ENCODE results near the gene CDK12. TPM values are rescaled to one million over a fixed set of nuclear protein-coding genes. Genes with fewer than 3 reads are reported as not detected.

CDK12 gene
- total and polyA plus RNA-seq, 2 donors (not counting 1 experiment from before 2014, with no cell fraction given): 19.4 to 24.9 TPM

- H3K9me3 ChIP-seq (ENCODE audit: control insufficient read depth, insufficient read depth, low read depth, low read length): no peaks in the 10 kb centered on the region
- no peaks in the 10 kb centered on the region for H3K27me3 ChIP-seq (ENCODE audit: control insufficient read depth, insufficient read depth, low read length)
- H3K4me2 ChIP-seq (ENCODE audit: extremely low read depth, insufficient read depth, low read length): no peak overlapping the region
- no peak overlapping the region for H3K27ac ChIP-seq (ENCODE audit: insufficient read depth, low read length)
- peaks cover 7% of the 10 kb centered on the region for H3K36me3 ChIP-seq (ENCODE audit: control insufficient read depth, insufficient read depth, low read length)
- H2AFZ ChIP-seq (ENCODE audit: low read length): no peak overlapping the region
- no peak overlapping the region for H3K9ac ChIP-seq (ENCODE audit: insufficient read depth, low read length)
- no peaks in the 10 kb centered on the region for H3K4me1 ChIP-seq (ENCODE audit: control insufficient read depth, extremely low read depth, insufficient read depth, low read length)
- no peaks in the 10 kb centered on the region for H3K79me2 ChIP-seq (ENCODE audit: control insufficient read depth, insufficient read depth, low read length)
- no peak overlapping the region for H3K4me3 ChIP-seq (replicated peaks in 1 of 4; ENCODE audit: control extremely low read depth in 1 of 4, insufficient read depth in 1 of 4, low read depth in 3 of 4, low read length in 4 of 4)
- TF ChIP-seq, protein P1, sequence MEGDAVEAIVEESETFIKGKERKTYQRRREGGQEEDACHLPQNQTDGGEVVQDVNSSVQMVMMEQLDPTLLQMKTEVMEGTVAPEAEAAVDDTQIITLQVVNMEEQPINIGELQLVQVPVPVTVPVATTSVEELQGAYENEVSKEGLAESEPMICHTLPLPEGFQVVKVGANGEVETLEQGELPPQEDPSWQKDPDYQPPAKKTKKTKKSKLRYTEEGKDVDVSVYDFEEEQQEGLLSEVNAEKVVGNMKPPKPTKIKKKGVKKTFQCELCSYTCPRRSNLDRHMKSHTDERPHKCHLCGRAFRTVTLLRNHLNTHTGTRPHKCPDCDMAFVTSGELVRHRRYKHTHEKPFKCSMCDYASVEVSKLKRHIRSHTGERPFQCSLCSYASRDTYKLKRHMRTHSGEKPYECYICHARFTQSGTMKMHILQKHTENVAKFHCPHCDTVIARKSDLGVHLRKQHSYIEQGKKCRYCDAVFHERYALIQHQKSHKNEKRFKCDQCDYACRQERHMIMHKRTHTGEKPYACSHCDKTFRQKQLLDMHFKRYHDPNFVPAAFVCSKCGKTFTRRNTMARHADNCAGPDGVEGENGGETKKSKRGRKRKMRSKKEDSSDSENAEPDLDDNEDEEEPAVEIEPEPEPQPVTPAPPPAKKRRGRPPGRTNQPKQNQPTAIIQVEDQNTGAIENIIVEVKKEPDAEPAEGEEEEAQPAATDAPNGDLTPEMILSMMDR (conservative IDR thresholded peaks at IDR 0.05 in 1 of 2, IDR thresholded peaks at IDR 0.05 in 1 of 2; ENCODE audit: low read depth in 1 of 2, low read length in 2 of 2): no peak
- TF ChIP-seq EZH2 (IDR thresholded peaks at IDR 0.05; ENCODE audit: low read length, missing control alignments): no peak
- peak; percentile 9 to 69 for DNase-seq (ENCODE audit: low read depth in 2 of 2)
- no peaks in the 10 kb centered on the region for H4K20me1 ChIP-seq (ENCODE audit: control insufficient read depth, extremely low read depth, insufficient read depth, low read length)
These were observed 92.2 kb downstream of the CDK12 start for GRCh38 chr17:39553341-39553945.

GRCh38 chr17:39555368-39555767, 94.1 kb downstream of the CDK12 start:
- Histone ChIP-seq H3K36me3 (ENCODE audit: control insufficient read depth, insufficient read depth, low read length) (peaks cover 4% of the 10 kb centered on the region), H3K27ac (ENCODE audit: insufficient read depth, low read length) (no peak overlapping the region), H3K27me3 (ENCODE audit: control insufficient read depth, insufficient read depth, low read length) (no peaks in the 10 kb centered on the region), H3K79me2 (ENCODE audit: control insufficient read depth, insufficient read depth, low read length) (no peaks in the 10 kb centered on the region), H3K9me3 (ENCODE audit: control insufficient read depth, insufficient read depth, low read depth, low read length) (no peaks in the 10 kb centered on the region), H3K9ac (ENCODE audit: insufficient read depth, low read length) (no peak overlapping the region), H2AFZ (ENCODE audit: low read length) (no peak overlapping the region), H3K4me2 (ENCODE audit: extremely low read depth, insufficient read depth, low read length) (no peak overlapping the region), H3K4me3 (replicated peaks in 1 of 4; ENCODE audit: control extremely low read depth in 1 of 4, insufficient read depth in 1 of 4, low read depth in 3 of 4, low read length in 4 of 4) (no peak overlapping the region), H3K4me1 (ENCODE audit: control insufficient read depth, extremely low read depth, insufficient read depth, low read length) (no peaks in the 10 kb centered on the region), H4K20me1 (ENCODE audit: control insufficient read depth, extremely low read depth, insufficient read depth, low read length) (no peaks in the 10 kb centered on the region)
- TF ChIP-seq, protein P1 (conservative IDR thresholded peaks at IDR 0.05 in 1 of 2, IDR thresholded peaks at IDR 0.05 in 1 of 2; ENCODE audit: low read depth in 1 of 2, low read length in 2 of 2): no peak
- TF ChIP-seq EZH2 (IDR thresholded peaks at IDR 0.05; ENCODE audit: low read length, missing control alignments): no peak
- DNase-seq (ENCODE audit: low read depth in 2 of 2): no peak

DNA sequence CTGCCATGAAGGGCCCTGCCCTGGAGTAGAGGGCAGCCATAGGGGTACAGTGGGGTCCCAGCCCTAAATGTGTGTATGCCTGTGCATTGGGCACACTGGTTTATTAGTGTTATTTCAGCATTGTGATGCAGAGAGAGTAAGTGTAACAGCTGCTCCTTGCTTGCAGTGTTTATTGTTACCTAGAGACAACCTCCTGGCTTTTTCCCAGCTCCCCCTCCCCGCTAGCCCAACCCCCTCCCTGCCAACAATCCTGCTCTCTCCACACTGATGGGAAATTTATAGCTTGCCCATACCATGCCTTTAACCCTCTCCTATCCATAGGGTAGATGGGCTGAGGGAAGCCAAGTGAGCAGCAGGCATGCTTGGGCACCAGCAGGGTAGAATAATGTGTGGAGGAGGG, 95.1 kb downstream of the CDK12 start:
- H3K4me2 ChIP-seq (ENCODE audit: extremely low read depth, insufficient read depth, low read length): no peak overlapping the region
- no peaks in the 10 kb centered on the region for H3K27me3 ChIP-seq (ENCODE audit: control insufficient read depth, insufficient read depth, low read length)
- H3K4me3 ChIP-seq (replicated peaks in 1 of 4; ENCODE audit: control extremely low read depth in 1 of 4, insufficient read depth in 1 of 4, low read depth in 3 of 4, low read length in 4 of 4): no peak overlapping the region
- DNase-seq (ENCODE audit: low read depth in 2 of 2): no peak
- no peak overlapping the region for H2AFZ ChIP-seq (ENCODE audit: low read length)
- no peaks in the 10 kb centered on the region for H3K9me3 ChIP-seq (ENCODE audit: control insufficient read depth, insufficient read depth, low read depth, low read length)
- H3K4me1 ChIP-seq (ENCODE audit: control insufficient read depth, extremely low read depth, insufficient read depth, low read length): no peaks in the 10 kb centered on the region
- no peak overlapping the region for H3K9ac ChIP-seq (ENCODE audit: insufficient read depth, low read length)
- no peak overlapping the region for H3K27ac ChIP-seq (ENCODE audit: insufficient read depth, low read length)
- TF ChIP-seq, protein P1 (conservative IDR thresholded peaks at IDR 0.05 in 1 of 2, IDR thresholded peaks at IDR 0.05 in 1 of 2; ENCODE audit: low read depth in 1 of 2, low read length in 2 of 2): no peak
- no peak for TF ChIP-seq EZH2 (IDR thresholded peaks at IDR 0.05; ENCODE audit: low read length, missing control alignments)
- H3K79me2 ChIP-seq (ENCODE audit: control insufficient read depth, insufficient read depth, low read length): no peaks in the 10 kb centered on the region
- H4K20me1 ChIP-seq (ENCODE audit: control insufficient read depth, extremely low read depth, insufficient read depth, low read length): no peaks in the 10 kb centered on the region
- H3K36me3 ChIP-seq (ENCODE audit: control insufficient read depth, insufficient read depth, low read length): peaks cover 4% of the 10 kb centered on the region

Measured in fibroblast of lung (primary cell).